GM23338 (cell line): Measurements from ENCODE around the gene SHANK1. TPM values are rescaled to one million over a fixed set of nuclear protein-coding genes. Genes with fewer than 3 reads are reported as not detected.

ENCODE experiments used
- ATAC-seq: fragments of 200-7000 bp; cut with Tn5 transposase; 3 replicates; pipeline ENCODE4 v1.9.1; 2020
- DNase-seq: peaks from one replicate; pipeline ENCODE4 v3.0.0-alpha.2; 2015; ENCODE audit warnings: low spot score
- H2AFZ ChIP-seq: fragments of 200-600 bp; sonication (generic); 2 replicates; pipeline ENCODE4 v1.8.0; 2016; ENCODE audit warnings: antibody characterized with exemption, mild to moderate bottlenecking, moderate library complexity
- H3F3A ChIP-seq: fragments of 200-600 bp; sonication (generic); replicated peaks from 2 replicates; pipeline ENCODE4 v1.8.0; 2017; ENCODE audit warnings: antibody characterized with exemption, mixed run types, low read depth
- H3K27ac ChIP-seq: fragments of 200-600 bp; sonication (generic); 2 replicates; pipeline ENCODE4 v1.6.1; 2016; ENCODE audit warnings: low read depth
- H3K27me3 ChIP-seq: fragments of 200-600 bp; sonication (generic); 2 replicates; pipeline ENCODE4 v1.8.0; 2016; ENCODE audit warnings: mild to moderate bottlenecking, mixed run types, moderate library complexity; ENCODE audit not compliant: insufficient read depth
- H3K36me3 ChIP-seq: fragments of 200-600 bp; sonication (generic); 2 replicates; pipeline ENCODE4 v1.8.0; 2016; ENCODE audit warnings: mild to moderate bottlenecking; ENCODE audit not compliant: insufficient read depth
- H3K4me1 ChIP-seq: fragments of 200-600 bp; sonication (generic); 2 replicates; pipeline ENCODE4 v1.8.0; 2016; ENCODE audit warnings: mild to moderate bottlenecking, moderate library complexity; ENCODE audit not compliant: insufficient read depth
- H3K4me2 ChIP-seq: fragments of 200-600 bp; sonication (generic); 2 replicates; pipeline ENCODE4 v1.7.1; 2017; ENCODE audit warnings: mixed run types
- H3K4me3 ChIP-seq: fragments of 200-600 bp; sonication (generic); 2 replicates; pipeline ENCODE4 v1.6.1; 2016; ENCODE audit warnings: mixed run types
- H3K79me2 ChIP-seq: fragments of 200-600 bp; sonication (generic); replicated peaks from 2 replicates; pipeline ENCODE4 v1.8.0; 2017; ENCODE audit warnings: mild to moderate bottlenecking; ENCODE audit not compliant: insufficient read depth
- H3K9me2 ChIP-seq: fragments of 200-600 bp; sonication (generic); 2 replicates; pipeline ENCODE4 v1.8.0; 2017; ENCODE audit not compliant: insufficient read depth
- H4K20me1 ChIP-seq: fragments of 200-600 bp; sonication (generic); replicated peaks from 2 replicates; pipeline ENCODE4 v1.8.0; 2017; ENCODE audit warnings: mild to moderate bottlenecking; ENCODE audit not compliant: insufficient read depth
- H3K27ac Mint-ChIP-seq: 2 replicates; pipeline ENCODE4 v1.8.0; 2020; ENCODE audit warnings: inconsistent platforms, mild to moderate bottlenecking, moderate library complexity, mixed read lengths
- H3K27me3 Mint-ChIP-seq: 3 replicates; pipeline ENCODE4 v1.8.0; 2022; ENCODE audit warnings: low read depth, mild to moderate bottlenecking, moderate library complexity, mixed read lengths, inconsistent platforms; ENCODE audit not compliant: insufficient read depth, poor library complexity
- H3K36me3 Mint-ChIP-seq: 3 replicates; pipeline ENCODE4 v1.8.0; 2021; ENCODE audit warnings: low read depth, mild to moderate bottlenecking, inconsistent platforms, moderate library complexity, mixed read lengths
- H3K4me1 Mint-ChIP-seq: 3 replicates; pipeline ENCODE4 v1.8.0; 2020; ENCODE audit warnings: mild to moderate bottlenecking, inconsistent platforms, mixed read lengths
- H3K4me3 Mint-ChIP-seq: 3 replicates; pipeline ENCODE4 v1.8.0; 2021; ENCODE audit warnings: moderate library complexity, mild to moderate bottlenecking, inconsistent platforms, mixed read lengths
- H3K9me3 Mint-ChIP-seq: 3 replicates; pipeline ENCODE4 v1.8.0; 2020; ENCODE audit warnings: moderate library complexity, mild to moderate bottlenecking, inconsistent platforms, mixed read lengths
- CREB1 ChIP-seq: fragments of 250-450 bp; sonication (Bioruptor Pico); IDR thresholded peaks from 2 replicates; pipeline ENCODE4 v1.5.0; 2020; ENCODE audit warnings: low read depth, mild to moderate bottlenecking, moderate library complexity
- CTCF ChIP-seq, 2 experiments: fragments of 200-600 bp in 1 of 2; sonication (generic) in 1 of 2; conservative IDR thresholded peaks; 2 replicates each; pipeline versions ENCODE4 v1.5.1 to v1.6.1; 2016 to 2017; ENCODE audit warnings: antibody characterized with exemption in 2 of 2, low read depth in 2 of 2, mild to moderate bottlenecking in 2 of 2, moderate library complexity in 1 of 2
- ETS1 ChIP-seq: IDR thresholded peaks from 2 replicates; pipeline ENCODE4 v1.6.1; 2016; ENCODE audit warnings: antibody characterized with exemption
- EZH2 ChIP-seq: fragments of 200-600 bp; sonication (generic); IDR thresholded peaks from one replicate; pipeline ENCODE4 v1.8.0; 2017; ENCODE audit warnings: antibody characterized with exemption, mild to moderate bottlenecking, low read depth; ENCODE audit not compliant: unreplicated experiment
- EZH2phosphoT487 ChIP-seq: fragments of 200-600 bp; sonication (generic); IDR thresholded peaks from one replicate; pipeline ENCODE4 v1.8.1; 2018; ENCODE audit warnings: antibody characterized with exemption; ENCODE audit not compliant: unreplicated experiment
- JUNB ChIP-seq: IDR thresholded peaks from one replicate; pipeline ENCODE4 v1.6.1; 2016; ENCODE audit warnings: antibody characterized with exemption; ENCODE audit not compliant: unreplicated experiment
- POLR2AphosphoS5 ChIP-seq: IDR thresholded peaks from 2 replicates; pipeline ENCODE4 v1.6.1; 2016; ENCODE audit warnings: antibody characterized with exemption, low read depth
- REST ChIP-seq: IDR thresholded peaks from one replicate; pipeline ENCODE4 v1.6.1; 2018; ENCODE audit warnings: antibody characterized with exemption; ENCODE audit not compliant: unreplicated experiment
- STAT1 ChIP-seq: IDR thresholded peaks from one replicate; pipeline ENCODE4 v1.6.1; 2016; ENCODE audit warnings: antibody characterized with exemption; ENCODE audit not compliant: unreplicated experiment
- ZNF114 ChIP-seq: fragments of 250-450 bp; sonication (Bioruptor Pico); IDR thresholded peaks from 2 replicates; pipeline ENCODE4 v1.5.0; 2020; ENCODE audit warnings: mild to moderate bottlenecking, moderate library complexity
- ZNF331 ChIP-seq: fragments of 250-450 bp; sonication (Bioruptor Pico); IDR thresholded peaks from 2 replicates; pipeline ENCODE4 v1.5.0; 2020; ENCODE audit warnings: low read depth, mild to moderate bottlenecking, moderate library complexity
- polyA plus RNA-seq: library from polyadenylated mRNA; unstranded; fragments of >200 nt; fragmentation: Nextera tagmentation; extraction: Ambion mirVana; gene quantifications from 2 replicates; pipeline ENCODE4 v1.2.1, GENCODE V29; 2016
- total RNA-seq: library from RNA; depleted of rRNA; stranded (reverse); fragments of >200 nt; shearing (Covaris generic); gene quantifications from 2 replicates; pipeline ENCODE4 v1.2.3, GENCODE V29; 2014

Gene SHANK1
- total and polyA plus RNA-seq, 2 experiments from 2014 or later, result 0.23 to 4.1 TPM

GRCh38 chr19:50712833-50713232, 6.8 kb downstream of the SHANK1 start (continued):
- no peak for TF ChIP-seq REST
- no peak for TF ChIP-seq JUNB
- TF ChIP-seq ZNF114, result no peak

- Histone ChIP-seq H3K36me3 (no peaks in the 10 kb centered on the region), H3K27ac (no peak overlapping the region), H3K79me2 (no peaks in the 10 kb centered on the region), H4K20me1 (no peaks in the 10 kb centered on the region; the same call in 1 of the 2 replicates), H3K4me2 (no peak overlapping the region), H3K4me3 (no peak overlapping the region), H3K27me3 (no peaks in the 10 kb centered on the region), H2AFZ (no peak overlapping the region), H3K4me1 (no peaks in the 10 kb centered on the region), H3F3A (no peaks in the 10 kb centered on the region), H3K9me2 (no peaks in the 10 kb centered on the region)
- H3K27me3 Mint-ChIP-seq, result peaks cover 17% of the 10 kb centered on the region
- no peaks in the 10 kb centered on the region for H3K4me1 Mint-ChIP-seq
- DNase-seq, result no peak
- no peak overlapping the region for H3K4me3 Mint-ChIP-seq
- no peak for ATAC-seq
- peaks cover 52% of the 10 kb centered on the region for H3K36me3 Mint-ChIP-seq
- H3K9me3 Mint-ChIP-seq, result peaks cover 97% of the 10 kb centered on the region
- H3K27ac Mint-ChIP-seq, result no peak overlapping the region
- TF ChIP-seq ZNF114 (no peak), ETS1 (no peak), CTCF (conservative IDR thresholded peaks at IDR 0.05; ENCODE audit: low read depth in 2 of 2) (no peak), STAT1 (no peak), CREB1 (CRISPR knock-in tag) (no peak), REST (no peak), EZH2 (no peak), JUNB (no peak), POLR2AphosphoS5 (no peak), EZH2phosphoT487 (no peak), ZNF331 (CRISPR knock-in tag) (no peak)
These were observed 7.8 kb downstream of the SHANK1 start for GRCh38 chr19:50711805-50712204.
